ENCODE results near the gene FKBP15. TPM values are rescaled to one million over a fixed set of nuclear protein-coding genes. Genes with fewer than 3 reads are reported as not detected.

Gene FKBP15
- total RNA-seq, 1 experiment from 2014 or later, result 20.1 TPM

DNA sequence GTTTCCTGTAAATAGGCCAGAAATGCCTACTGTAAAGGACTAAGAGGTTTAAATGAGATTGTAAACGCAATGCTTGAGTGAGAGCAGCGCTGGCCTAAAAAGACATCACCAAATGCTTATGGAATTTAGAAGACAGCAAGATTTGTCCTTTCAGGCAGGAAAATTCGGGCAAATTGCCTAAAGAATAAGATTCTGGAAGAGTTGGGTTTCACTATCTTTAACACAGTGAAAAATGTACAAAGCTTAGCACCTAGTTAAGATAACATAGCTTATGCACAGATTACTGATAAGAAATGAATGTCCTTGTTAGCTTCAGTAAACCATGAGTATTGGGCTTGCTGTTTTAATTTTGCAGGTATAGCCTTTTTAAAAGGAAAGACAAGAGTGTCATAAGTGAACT, 4.7 kb downstream of the FKBP15 start:
- no peak for DNase-seq
- Histone ChIP-seq H3K4me1 (peaks cover 15% of the 10 kb centered on the region), H3K36me3 (ENCODE audit: control insufficient read depth, insufficient read depth, low read length) (no peaks in the 10 kb centered on the region), H3K9me3 (no peaks in the 10 kb centered on the region), H3K4me3 (ENCODE audit: low read depth, low read length) (no peak overlapping the region), H3K27me3 (replicated peaks; ENCODE audit: control insufficient read depth, insufficient read depth, low read length) (no peaks in the 10 kb centered on the region)
- H3K36me3 Mint-ChIP-seq (ENCODE audit: insufficient read depth, unreplicated experiment), result peaks cover 13% of the 10 kb centered on the region
- H3K4me1 Mint-ChIP-seq (ENCODE audit: low read depth, unreplicated experiment), result peaks cover 7% of the 10 kb centered on the region
- no peaks in the 10 kb centered on the region for H3K9me3 Mint-ChIP-seq (ENCODE audit: unreplicated experiment)
- intact Hi-C loops (cut with micrococcal nuclease; ENCODE audit: unreplicated experiment), result no loop called here
- no peaks in the 10 kb centered on the region for H3K27me3 Mint-ChIP-seq (ENCODE audit: insufficient read depth, unreplicated experiment)
- BruUV-seq (replicated peaks), result no TSS peak
- POLR2A ChIA-PET, result no interaction called here
- CTCF ChIA-PET, result no interaction called here
- H3K27ac Mint-ChIP-seq (ENCODE audit: unreplicated experiment), result no peak overlapping the region
- TF ChIP-seq, protein P1, sequence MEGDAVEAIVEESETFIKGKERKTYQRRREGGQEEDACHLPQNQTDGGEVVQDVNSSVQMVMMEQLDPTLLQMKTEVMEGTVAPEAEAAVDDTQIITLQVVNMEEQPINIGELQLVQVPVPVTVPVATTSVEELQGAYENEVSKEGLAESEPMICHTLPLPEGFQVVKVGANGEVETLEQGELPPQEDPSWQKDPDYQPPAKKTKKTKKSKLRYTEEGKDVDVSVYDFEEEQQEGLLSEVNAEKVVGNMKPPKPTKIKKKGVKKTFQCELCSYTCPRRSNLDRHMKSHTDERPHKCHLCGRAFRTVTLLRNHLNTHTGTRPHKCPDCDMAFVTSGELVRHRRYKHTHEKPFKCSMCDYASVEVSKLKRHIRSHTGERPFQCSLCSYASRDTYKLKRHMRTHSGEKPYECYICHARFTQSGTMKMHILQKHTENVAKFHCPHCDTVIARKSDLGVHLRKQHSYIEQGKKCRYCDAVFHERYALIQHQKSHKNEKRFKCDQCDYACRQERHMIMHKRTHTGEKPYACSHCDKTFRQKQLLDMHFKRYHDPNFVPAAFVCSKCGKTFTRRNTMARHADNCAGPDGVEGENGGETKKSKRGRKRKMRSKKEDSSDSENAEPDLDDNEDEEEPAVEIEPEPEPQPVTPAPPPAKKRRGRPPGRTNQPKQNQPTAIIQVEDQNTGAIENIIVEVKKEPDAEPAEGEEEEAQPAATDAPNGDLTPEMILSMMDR (IDR thresholded peaks at IDR 0.05; ENCODE audit: insufficient read depth in 1 of 2, low read depth in 1 of 2, low read length in 1 of 2, severe bottlenecking in 1 of 2, unreplicated experiment in 1 of 2), result no peak
- H3K4me3 Mint-ChIP-seq (ENCODE audit: unreplicated experiment), result no peak overlapping the region

DNA sequence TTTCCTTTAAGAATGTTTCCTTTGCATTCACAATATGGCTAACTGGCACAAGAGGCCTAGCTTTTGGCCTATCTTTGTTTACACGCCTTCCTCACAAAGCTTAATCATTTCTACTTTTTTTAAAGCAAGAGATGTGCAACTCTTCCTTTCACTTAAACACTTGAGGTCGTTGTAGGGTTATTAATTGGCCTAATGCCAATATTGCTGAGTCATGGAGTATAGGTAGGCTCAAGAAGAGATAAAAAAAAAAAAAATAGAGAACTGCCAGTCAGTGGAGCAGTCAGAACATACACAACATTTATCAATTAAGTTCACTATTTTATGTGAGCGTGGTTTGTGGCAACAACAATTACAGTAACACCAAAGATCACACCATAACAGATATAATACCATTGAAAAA, 5.9 kb downstream of the FKBP15 start:
- H3K9me3 ChIP-seq, result no peaks in the 10 kb centered on the region
- no peak for DNase-seq
- no peaks in the 10 kb centered on the region for H3K27me3 ChIP-seq (replicated peaks; ENCODE audit: control insufficient read depth, insufficient read depth, low read length)
- peaks cover 15% of the 10 kb centered on the region for H3K4me1 ChIP-seq
- intact Hi-C loops (cut with micrococcal nuclease; ENCODE audit: unreplicated experiment), result no loop called here
- ChIA-PET CTCF (interaction anchor here (0.7 kb wide), 1 partner anchor 13 kb away, joined by 6 read pairs; no protein-coding TSS in a partner anchor), POLR2A (no interaction called here)
- no peak overlapping the region for H3K4me3 ChIP-seq (ENCODE audit: low read depth, low read length)
- no peak overlapping the region for H3K4me3 Mint-ChIP-seq (ENCODE audit: unreplicated experiment)
- BruUV-seq (replicated peaks), result no TSS peak
- no peaks in the 10 kb centered on the region for H3K36me3 ChIP-seq (ENCODE audit: control insufficient read depth, insufficient read depth, low read length)
- H3K9me3 Mint-ChIP-seq (ENCODE audit: unreplicated experiment), result no peaks in the 10 kb centered on the region
- peaks cover 6% of the 10 kb centered on the region for H3K36me3 Mint-ChIP-seq (ENCODE audit: insufficient read depth, unreplicated experiment)
- TF ChIP-seq, protein P1 (IDR thresholded peaks at IDR 0.05; ENCODE audit: insufficient read depth in 1 of 2, low read depth in 1 of 2, low read length in 1 of 2, severe bottlenecking in 1 of 2, unreplicated experiment in 1 of 2), result no peak
- no peak overlapping the region for H3K27ac Mint-ChIP-seq (ENCODE audit: unreplicated experiment)
- H3K27me3 Mint-ChIP-seq (ENCODE audit: insufficient read depth, unreplicated experiment), result no peaks in the 10 kb centered on the region
- peaks cover 7% of the 10 kb centered on the region for H3K4me1 Mint-ChIP-seq (ENCODE audit: low read depth, unreplicated experiment)

DNA sequence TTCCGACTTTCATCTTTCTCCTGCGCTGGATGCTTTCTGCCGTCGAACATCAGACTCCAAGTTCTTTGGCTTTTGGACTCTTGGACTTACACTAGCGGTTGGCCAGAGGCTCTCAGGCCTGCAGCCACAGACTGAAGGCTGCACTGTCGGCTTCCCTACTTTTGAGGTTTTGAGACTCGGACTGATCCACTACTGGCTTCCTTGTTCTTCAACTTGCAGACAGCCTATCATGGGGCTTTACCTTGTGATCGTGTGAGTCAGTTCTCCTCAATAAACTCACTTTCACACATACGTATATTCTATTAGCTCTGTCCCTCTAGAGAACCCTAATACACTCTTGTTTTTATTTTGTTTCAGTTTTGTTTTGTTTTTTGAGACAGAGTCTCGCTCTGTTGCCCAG, 10.3 kb downstream of the FKBP15 start:
- TF ChIP-seq, protein P1 (IDR thresholded peaks at IDR 0.05; ENCODE audit: insufficient read depth in 1 of 2, low read depth in 1 of 2, low read length in 1 of 2, severe bottlenecking in 1 of 2, unreplicated experiment in 1 of 2), result no peak
- no peaks in the 10 kb centered on the region for H3K9me3 ChIP-seq
- no peak overlapping the region for H3K4me3 ChIP-seq (ENCODE audit: low read depth, low read length)
- POLR2A ChIA-PET, result no interaction called here
- H3K4me3 Mint-ChIP-seq (ENCODE audit: unreplicated experiment), result no peak overlapping the region
- no TSS peak for BruUV-seq (replicated peaks)
- CTCF ChIA-PET, result no interaction called here
- no peaks in the 10 kb centered on the region for H3K4me1 Mint-ChIP-seq (ENCODE audit: low read depth, unreplicated experiment)
- no peaks in the 10 kb centered on the region for H3K9me3 Mint-ChIP-seq (ENCODE audit: unreplicated experiment)
- H3K36me3 ChIP-seq (ENCODE audit: control insufficient read depth, insufficient read depth, low read length), result no peaks in the 10 kb centered on the region
- DNase-seq, result no peak
- intact Hi-C loops (cut with micrococcal nuclease; ENCODE audit: unreplicated experiment), result no loop called here
- no peak overlapping the region for H3K27ac Mint-ChIP-seq (ENCODE audit: unreplicated experiment)
- no peaks in the 10 kb centered on the region for H3K27me3 ChIP-seq (replicated peaks; ENCODE audit: control insufficient read depth, insufficient read depth, low read length)
- no peaks in the 10 kb centered on the region for H3K4me1 ChIP-seq
- no peaks in the 10 kb centered on the region for H3K27me3 Mint-ChIP-seq (ENCODE audit: insufficient read depth, unreplicated experiment)
- H3K36me3 Mint-ChIP-seq (ENCODE audit: insufficient read depth, unreplicated experiment), result peaks cover 18% of the 10 kb centered on the region
